Activated naive CD8-positive, alpha-beta T cell treated with anti-CD3 and anti-CD28 coated beads for 36 hours (primary cell): ENCODE measurements around the gene ZNF423. TPM values are rescaled to one million over a fixed set of nuclear protein-coding genes. Genes with fewer than 3 reads are reported as not detected.

ENCODE experiments used
- DNase-seq: peaks from one replicate; pipeline ENCODE4 v3.0.0; 2021
- H3K27ac Mint-ChIP-seq: one replicate; pipeline ENCODE4 v1.8.0; 2022; ENCODE audit warnings: mild to moderate bottlenecking, moderate library complexity, mixed read lengths
- H3K27me3 Mint-ChIP-seq: one replicate; pipeline ENCODE4 v1.8.0; 2022; ENCODE audit warnings: mild to moderate bottlenecking, mixed read lengths
- H3K36me3 Mint-ChIP-seq: one replicate; pipeline ENCODE4 v1.8.0; 2021; ENCODE audit warnings: mild to moderate bottlenecking, mixed read lengths
- H3K4me1 Mint-ChIP-seq: one replicate; pipeline ENCODE4 v1.8.0; 2021; ENCODE audit warnings: mixed read lengths
- H3K4me3 Mint-ChIP-seq: one replicate; pipeline ENCODE4 v1.8.0; 2022; ENCODE audit warnings: mild to moderate bottlenecking, moderate library complexity, mixed read lengths
- H3K9me3 Mint-ChIP-seq: one replicate; pipeline ENCODE4 v1.8.0; 2022; ENCODE audit warnings: mixed read lengths
- total RNA-seq, 2 experiments: library from RNA; stranded (reverse); gene quantifications; one replicate each; pipeline ENCODE4 v1.2.3, GENCODE V29; 2021

ZNF423 gene
- total RNA-seq, 2 experiments from 2014 or later = not detected

- DNase-seq = no peak
- no peaks in the 10 kb centered on the region for H3K9me3 Mint-ChIP-seq
- no peak overlapping the region for H3K27ac Mint-ChIP-seq
- no peaks in the 10 kb centered on the region for H3K36me3 Mint-ChIP-seq
- H3K4me1 Mint-ChIP-seq = no peaks in the 10 kb centered on the region
- H3K4me3 Mint-ChIP-seq = no peak overlapping the region
- no peaks in the 10 kb centered on the region for H3K27me3 Mint-ChIP-seq
Observed at GRCh38 chr16:49560004-49560830, 295.7 kb downstream of the ZNF423 start.

- Mint-ChIP-seq H3K36me3 (no peaks in the 10 kb centered on the region), H3K27me3 (no peaks in the 10 kb centered on the region), H3K4me3 (no peak overlapping the region), H3K4me1 (no peaks in the 10 kb centered on the region), H3K9me3 (no peaks in the 10 kb centered on the region), H3K27ac (no peak overlapping the region)
- no peak for DNase-seq
Observed at GRCh38 chr16:49559242-49559641, 296.7 kb downstream of the ZNF423 start.

DNA sequence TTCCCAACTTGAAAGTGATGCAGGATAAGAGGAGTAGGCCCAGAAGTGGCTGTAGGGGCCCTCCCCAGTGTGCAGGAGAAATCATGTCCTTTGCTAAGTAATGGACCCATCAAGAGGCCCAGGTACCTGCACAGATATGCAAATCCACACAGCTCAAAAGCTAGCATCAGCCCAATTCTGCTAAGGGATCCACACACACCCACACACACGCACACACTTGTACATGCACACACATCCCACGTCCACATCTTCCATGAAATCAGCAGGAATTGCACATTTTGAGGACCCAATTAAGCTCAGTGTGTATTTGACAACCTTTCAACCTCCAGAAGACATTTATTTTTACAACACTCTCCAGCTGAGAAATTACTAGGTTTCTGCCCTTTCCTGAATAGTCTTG lies 297.5 kb downstream of the ZNF423 start:
- Mint-ChIP-seq H3K27ac (no peak overlapping the region), H3K27me3 (no peaks in the 10 kb centered on the region), H3K4me3 (no peak overlapping the region), H3K36me3 (no peaks in the 10 kb centered on the region), H3K4me1 (no peaks in the 10 kb centered on the region), H3K9me3 (no peaks in the 10 kb centered on the region)
- DNase-seq = no peak

GRCh38 chr16:49556606-49557446 lies 299.1 kb downstream of the ZNF423 start:
- H3K27ac Mint-ChIP-seq = no peak overlapping the region

GRCh38 chr16:49556249-49556605 lies 299.7 kb downstream of the ZNF423 start:
- Mint-ChIP-seq H3K4me3 (no peak overlapping the region), H3K36me3 (no peaks in the 10 kb centered on the region), H3K27ac (no peak overlapping the region), H3K27me3 (no peaks in the 10 kb centered on the region), H3K4me1 (no peaks in the 10 kb centered on the region), H3K9me3 (no peaks in the 10 kb centered on the region)
- no peak for DNase-seq

More at GRCh38 chr16:49556606-49557446, 299.1 kb downstream of the ZNF423 start:
- DNase-seq = no peak
- Mint-ChIP-seq H3K36me3 (no peaks in the 10 kb centered on the region), H3K27me3 (no peaks in the 10 kb centered on the region), H3K4me1 (no peaks in the 10 kb centered on the region), H3K9me3 (no peaks in the 10 kb centered on the region), H3K4me3 (no peak overlapping the region)

DNA sequence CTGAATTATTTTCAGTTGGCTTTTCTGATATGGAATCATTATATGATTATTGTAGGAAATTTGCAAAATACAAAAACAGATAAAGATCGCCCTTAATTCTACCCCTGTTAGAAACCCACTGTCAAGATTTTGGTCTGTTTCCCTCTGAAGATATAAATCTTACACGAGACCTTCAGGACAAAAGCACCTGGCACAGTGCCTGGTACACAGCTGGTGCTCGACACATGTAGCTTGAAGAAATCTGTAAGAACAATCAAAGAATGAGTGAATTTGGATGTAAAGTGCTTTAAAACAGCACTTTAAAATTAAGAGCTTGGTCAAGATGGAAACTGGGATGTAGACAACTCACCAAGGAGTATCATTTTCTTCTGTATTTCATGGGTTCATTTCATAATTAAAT lies 301.2 kb downstream of the ZNF423 start:
- Mint-ChIP-seq H3K4me1 (no peaks in the 10 kb centered on the region), H3K4me3 (no peak overlapping the region), H3K9me3 (no peaks in the 10 kb centered on the region), H3K27me3 (no peaks in the 10 kb centered on the region), H3K27ac (no peak overlapping the region), H3K36me3 (no peaks in the 10 kb centered on the region)
- no peak for DNase-seq

GRCh38 chr16:49552313-49552928 lies 303.5 kb downstream of the ZNF423 start:
- Mint-ChIP-seq H3K4me3 (no peak overlapping the region), H3K27me3 (no peaks in the 10 kb centered on the region), H3K9me3 (no peaks in the 10 kb centered on the region), H3K4me1 (no peaks in the 10 kb centered on the region), H3K36me3 (no peaks in the 10 kb centered on the region), H3K27ac (no peak overlapping the region)
- DNase-seq = no peak

DNA sequence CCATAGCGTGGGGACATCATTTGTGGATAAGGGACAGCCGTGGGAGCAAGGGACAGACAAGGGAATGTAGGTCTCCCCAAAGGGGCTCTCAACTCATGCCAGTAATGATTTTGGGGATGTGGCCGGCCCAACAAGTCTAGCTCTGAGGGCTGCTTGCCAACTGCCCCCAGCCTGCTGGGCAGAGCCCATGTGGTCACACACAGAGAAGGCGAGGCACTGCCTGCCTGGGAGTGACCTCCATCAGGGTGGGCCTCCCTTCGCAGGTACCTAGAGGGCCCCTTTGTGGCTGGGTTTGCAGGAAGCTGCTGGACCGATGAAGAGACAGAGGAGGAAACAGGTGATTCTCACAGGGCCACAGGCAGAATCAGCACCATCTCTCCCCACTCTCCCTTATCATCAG lies 305.2 kb downstream of the ZNF423 start:
- Mint-ChIP-seq H3K4me1 (no peaks in the 10 kb centered on the region), H3K27me3 (no peaks in the 10 kb centered on the region), H3K4me3 (no peak overlapping the region), H3K27ac (no peak overlapping the region), H3K9me3 (no peaks in the 10 kb centered on the region), H3K36me3 (no peaks in the 10 kb centered on the region)
- no peak for DNase-seq

GRCh38 chr16:49550140-49550539 lies 305.8 kb downstream of the ZNF423 start:
- Mint-ChIP-seq H3K4me3 (no peak overlapping the region), H3K27me3 (no peaks in the 10 kb centered on the region), H3K36me3 (no peaks in the 10 kb centered on the region), H3K9me3 (no peaks in the 10 kb centered on the region), H3K4me1 (no peaks in the 10 kb centered on the region), H3K27ac (no peak overlapping the region)
- DNase-seq = no peak

GRCh38 chr16:49548325-49548970 lies 307.5 kb downstream of the ZNF423 start:
- Mint-ChIP-seq H3K9me3 (no peaks in the 10 kb centered on the region), H3K4me1 (no peaks in the 10 kb centered on the region), H3K36me3 (no peaks in the 10 kb centered on the region), H3K4me3 (no peak overlapping the region), H3K27ac (no peak overlapping the region), H3K27me3 (no peaks in the 10 kb centered on the region)
- no peak for DNase-seq

DNA sequence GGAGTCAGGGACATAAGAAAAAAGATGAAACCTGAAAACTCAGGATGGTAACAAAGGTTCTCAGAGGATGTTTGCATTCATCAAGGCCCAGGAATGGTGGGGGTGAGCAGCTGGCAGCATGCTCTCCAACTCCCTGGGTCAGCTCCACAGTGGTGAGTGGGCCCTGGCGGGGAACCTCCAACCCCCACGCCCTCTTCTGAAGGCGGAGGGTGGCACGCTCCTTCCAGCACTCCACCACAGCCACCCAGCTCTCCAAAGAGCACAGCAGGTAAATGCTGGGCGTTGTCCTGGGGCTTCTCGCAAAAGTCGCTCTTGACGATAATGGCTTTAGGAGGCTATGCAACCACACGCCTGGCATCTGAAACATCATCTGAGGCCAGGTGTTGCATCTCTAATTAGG lies 308.5 kb downstream of the ZNF423 start:
- H3K9me3 Mint-ChIP-seq = no peaks in the 10 kb centered on the region
- no peak overlapping the region for H3K4me3 Mint-ChIP-seq
- H3K4me1 Mint-ChIP-seq = no peaks in the 10 kb centered on the region
- H3K27ac Mint-ChIP-seq = no peak overlapping the region
- H3K36me3 Mint-ChIP-seq = no peaks in the 10 kb centered on the region
- no peak for DNase-seq
- H3K27me3 Mint-ChIP-seq = no peaks in the 10 kb centered on the region

- no peaks in the 10 kb centered on the region for H3K36me3 Mint-ChIP-seq
- H3K27ac Mint-ChIP-seq = no peak overlapping the region
- H3K9me3 Mint-ChIP-seq = peaks cover 1% of the 10 kb centered on the region
- H3K4me3 Mint-ChIP-seq = no peak overlapping the region
- no peaks in the 10 kb centered on the region for H3K27me3 Mint-ChIP-seq
- DNase-seq = no peak
- H3K4me1 Mint-ChIP-seq = no peaks in the 10 kb centered on the region
Observed at GRCh38 chr16:49546735-49547134, 309.2 kb downstream of the ZNF423 start.

GRCh38 chr16:49545741-49546448 lies 310.0 kb downstream of the ZNF423 start:
- Mint-ChIP-seq H3K4me3 (no peak overlapping the region), H3K36me3 (no peaks in the 10 kb centered on the region), H3K9me3 (peaks cover 4% of the 10 kb centered on the region), H3K4me1 (no peaks in the 10 kb centered on the region), H3K27me3 (no peaks in the 10 kb centered on the region), H3K27ac (no peak overlapping the region)
- DNase-seq = no peak

GRCh38 chr16:49545243-49545642 lies 310.7 kb downstream of the ZNF423 start:
- no peaks in the 10 kb centered on the region for H3K36me3 Mint-ChIP-seq

More at GRCh38 chr16:49545243-49545642, 310.7 kb downstream of the ZNF423 start:
- no peak for DNase-seq
- Mint-ChIP-seq H3K27me3 (no peaks in the 10 kb centered on the region), H3K9me3 (peaks cover 4% of the 10 kb centered on the region), H3K4me3 (no peak overlapping the region), H3K4me1 (no peaks in the 10 kb centered on the region), H3K27ac (no peak overlapping the region)
